BLaER1 treated with 17β-estradiol and CSF1 and Interleukin-3, amounts not matched to agents 10 nM and 100 nM (cell line): Measurements from ENCODE around the gene PSMD12.

Experiments used
- H3K27ac ChIP-seq, 11 experiments: shearing (Covaris generic); formaldehyde crosslinking; 2 replicates each; pipeline ENCODE4 v1.8.1; 2022
- H3K27me3 ChIP-seq, 11 experiments: shearing (Covaris generic); formaldehyde crosslinking; 2 replicates each; pipeline ENCODE4 v1.8.1; 2022
- H3K36me3 ChIP-seq, 11 experiments: shearing (Covaris generic); formaldehyde crosslinking; 2 replicates each; pipeline ENCODE4 v1.8.1; 2022
- H3K4me1 ChIP-seq, 10 experiments: shearing (Covaris generic); formaldehyde crosslinking; 2 replicates each; pipeline ENCODE4 v1.8.1; 2022
- H3K4me2 ChIP-seq, 11 experiments: shearing (Covaris generic); formaldehyde crosslinking; 2 replicates each; pipeline ENCODE4 v1.8.1; 2022
- H3K4me3 ChIP-seq, 10 experiments: shearing (Covaris generic); formaldehyde crosslinking; 2 replicates each; pipeline ENCODE4 v1.8.1; 2022
- H3K9ac ChIP-seq, 11 experiments: shearing (Covaris generic); formaldehyde crosslinking; 2 replicates each; pipeline ENCODE4 v1.8.1; 2022
- H3K9me3 ChIP-seq, 11 experiments: shearing (Covaris generic); formaldehyde crosslinking; replicated peaks in 1 of 11; 2 replicates each; pipeline ENCODE4 v1.8.1; 2022
- H4K20me1 ChIP-seq, 11 experiments: shearing (Covaris generic); formaldehyde crosslinking; 2 replicates each; pipeline ENCODE4 v1.8.1; 2022
- Cebpa-rat ChIP-seq, 11 experiments: shearing (Covaris generic); IDR thresholded peaks; 2 replicates each; pipeline ENCODE4 v1.8.1; 2022

PSMD12 gene

GRCh38 chr17:67403483-67403882 is 37.1 kb upstream of the PSMD12 start:
- Histone ChIP-seq H3K27ac (no peak overlapping the region), H3K9me3 (peaks cover 3 to 24% (median 13%) of the 10 kb centered on the region in 11 experiments; a peak in 19 of 22 replicates), H3K36me3 (peaks cover 0 to 27% (median 13%) of the 10 kb centered on the region in 11 experiments; a peak in 13 of 22 replicates), H3K4me1 (peaks cover 38 to 53% (median 43%) of the 10 kb centered on the region in 10 experiments), H3K4me3 (no peak overlapping the region), H3K27me3 (no peaks in the 10 kb centered on the region), H3K4me2 (peak overlapping the region in 3 of 11 experiments; percentile 30 to 65 (median 52); a peak in 3 of 22 replicates), H4K20me1 (peaks cover 0 to 4% (median 0%) of the 10 kb centered on the region in 11 experiments; a peak in 2 of 22 replicates), H3K9ac (no peak overlapping the region)
- no peak for TF ChIP-seq Cebpa-rat (IDR thresholded peaks at IDR 0.05)

GRCh38 chr17:67403065-67403464 is 36.7 kb upstream of the PSMD12 start:
- Histone ChIP-seq H3K4me3 (no peak overlapping the region), H4K20me1 (peaks cover 0 to 4% (median 0%) of the 10 kb centered on the region in 11 experiments; a peak in 2 of 22 replicates), H3K27ac (peak overlapping the region in 2 of 11 experiments; percentile 13 to 29; a peak in 1 of 22 replicates), H3K9me3 (peaks cover 7 to 25% (median 15%) of the 10 kb centered on the region in 11 experiments; a peak in 21 of 22 replicates), H3K27me3 (no peaks in the 10 kb centered on the region), H3K4me1 (peaks cover 38 to 55% (median 45%) of the 10 kb centered on the region in 10 experiments), H3K4me2 (peak overlapping the region; percentile 12 to 65 (median 25); a peak in 15 of 22 replicates), H3K9ac (no peak overlapping the region), H3K36me3 (peaks cover under 1 to 31% (median 13%) of the 10 kb centered on the region in 11 experiments; a peak in 13 of 22 replicates)
- no peak for TF ChIP-seq Cebpa-rat (IDR thresholded peaks at IDR 0.05)

GRCh38 chr17:67401598-67402504 is 35.5 kb upstream of the PSMD12 start:
- Histone ChIP-seq H3K27ac (no peak overlapping the region), H3K4me1 (peaks cover 38 to 55% (median 44%) of the 10 kb centered on the region in 10 experiments), H3K27me3 (no peaks in the 10 kb centered on the region), H3K9me3 (peaks cover 18 to 28% (median 22%) of the 10 kb centered on the region in 11 experiments), H3K36me3 (peaks cover 9 to 36% (median 22%) of the 10 kb centered on the region in 11 experiments; a peak in 18 of 22 replicates), H3K9ac (no peak overlapping the region), H4K20me1 (peaks cover 0 to 4% (median 0%) of the 10 kb centered on the region in 11 experiments; a peak in 2 of 22 replicates), H3K4me3 (no peak overlapping the region), H3K4me2 (peak overlapping the region in 8 of 11 experiments; percentile 4 to 81 (median 12); a peak in 8 of 22 replicates)
- no peak for TF ChIP-seq Cebpa-rat (IDR thresholded peaks at IDR 0.05)

DNA sequence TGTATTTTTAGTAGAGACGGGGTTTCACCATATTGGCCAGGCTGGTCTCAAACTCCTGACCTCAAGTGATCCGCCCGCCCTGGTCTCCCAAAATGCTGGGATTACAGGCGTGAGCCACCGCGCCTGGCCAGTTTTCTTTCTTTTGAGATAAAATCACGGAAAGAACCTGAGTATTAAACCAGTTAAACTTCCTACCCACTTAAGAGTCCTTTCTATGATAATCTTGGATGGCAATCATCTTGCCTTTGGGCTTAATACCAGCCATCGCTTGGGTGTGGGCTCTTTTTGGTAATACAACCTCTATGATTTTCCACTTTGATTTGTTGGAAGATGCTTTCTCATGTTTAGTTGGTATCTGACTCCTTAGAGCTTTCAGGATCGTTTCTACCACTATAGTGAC is 34.7 kb upstream of the PSMD12 start:
- Histone ChIP-seq H3K9me3 (peaks cover 23 to 29% (median 27%) of the 10 kb centered on the region in 11 experiments), H3K27me3 (no peaks in the 10 kb centered on the region), H3K4me2 (peak overlapping the region in 10 of 11 experiments; percentile 1 to 96 (median 56); a peak in 7 of 22 replicates), H3K36me3 (peaks cover 8 to 36% (median 21%) of the 10 kb centered on the region in 11 experiments; a peak in 18 of 22 replicates), H3K4me1 (peaks cover 38 to 55% (median 44%) of the 10 kb centered on the region in 10 experiments), H4K20me1 (peaks cover 0 to 4% (median 0%) of the 10 kb centered on the region in 11 experiments; a peak in 2 of 22 replicates), H3K4me3 (no peak overlapping the region), H3K9ac (no peak overlapping the region), H3K27ac (no peak overlapping the region; a peak in 1 of 22 replicates)
- TF ChIP-seq Cebpa-rat (IDR thresholded peaks at IDR 0.05): no peak

- Histone ChIP-seq H4K20me1 (peaks cover 0 to 4% (median 0%) of the 10 kb centered on the region in 11 experiments; a peak in 2 of 22 replicates), H3K27ac (peak overlapping the region in 2 of 11 experiments; percentile 6 to 33; a peak in 2 of 22 replicates), H3K4me3 (peak overlapping the region in 1 of 10 experiments; percentile 28; a peak in 1 of 20 replicates), H3K4me2 (peak overlapping the region; percentile 58 to 96 (median 78)), H3K9me3 (peaks cover 23 to 36% (median 28%) of the 10 kb centered on the region in 11 experiments), H3K9ac (peak overlapping the region in 3 of 11 experiments; percentile 12 to 23 (median 14); a peak in 4 of 22 replicates), H3K4me1 (peaks cover 38 to 55% (median 44%) of the 10 kb centered on the region in 10 experiments), H3K36me3 (peaks cover 8 to 36% (median 22%) of the 10 kb centered on the region in 11 experiments; a peak in 18 of 22 replicates), H3K27me3 (no peaks in the 10 kb centered on the region)
- TF ChIP-seq Cebpa-rat (IDR thresholded peaks at IDR 0.05): no peak
These were observed 33.8 kb upstream of the PSMD12 start for GRCh38 chr17:67400193-67400592.

DNA sequence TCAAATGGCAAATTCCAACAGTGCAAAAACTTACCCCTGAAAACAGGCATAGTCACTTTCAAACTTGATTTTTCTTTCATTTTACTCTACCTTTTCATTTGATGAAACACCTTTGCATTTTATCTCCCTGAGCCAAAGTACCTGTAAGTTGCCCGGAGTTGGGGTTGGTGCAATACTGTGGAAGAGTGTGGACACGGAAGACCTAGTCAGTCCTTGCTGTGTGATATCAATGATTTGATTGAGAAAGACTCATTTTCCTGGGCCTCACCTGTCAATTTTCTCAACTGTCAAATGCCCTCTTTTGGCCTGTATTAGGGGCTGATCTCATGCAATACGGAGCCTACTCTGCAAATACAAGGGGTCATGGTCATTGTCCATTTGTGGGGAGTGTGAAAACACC is 33.3 kb upstream of the PSMD12 start:
- H3K36me3 ChIP-seq: peaks cover 8 to 40% (median 27%) of the 10 kb centered on the region in 11 experiments; a peak in 18 of 22 replicates
- peaks cover 38 to 55% (median 44%) of the 10 kb centered on the region in 10 experiments for H3K4me1 ChIP-seq
- H3K27me3 ChIP-seq: no peaks in the 10 kb centered on the region
- no peak for TF ChIP-seq Cebpa-rat (IDR thresholded peaks at IDR 0.05)
- H4K20me1 ChIP-seq: peaks cover 0 to 4% (median 0%) of the 10 kb centered on the region in 11 experiments; a peak in 2 of 22 replicates
- H3K4me2 ChIP-seq: peak overlapping the region; percentile 58 to 96 (median 78)
- H3K27ac ChIP-seq: peak overlapping the region in 2 of 11 experiments; percentile 6 to 33; a peak in 2 of 22 replicates
- H3K9ac ChIP-seq: peak overlapping the region in 1 of 11 experiments; percentile 12; a peak in 2 of 22 replicates
- peaks cover 23 to 41% (median 28%) of the 10 kb centered on the region in 11 experiments for H3K9me3 ChIP-seq
- peak overlapping the region in 1 of 10 experiments; percentile 28; a peak in 1 of 20 replicates for H3K4me3 ChIP-seq

DNA sequence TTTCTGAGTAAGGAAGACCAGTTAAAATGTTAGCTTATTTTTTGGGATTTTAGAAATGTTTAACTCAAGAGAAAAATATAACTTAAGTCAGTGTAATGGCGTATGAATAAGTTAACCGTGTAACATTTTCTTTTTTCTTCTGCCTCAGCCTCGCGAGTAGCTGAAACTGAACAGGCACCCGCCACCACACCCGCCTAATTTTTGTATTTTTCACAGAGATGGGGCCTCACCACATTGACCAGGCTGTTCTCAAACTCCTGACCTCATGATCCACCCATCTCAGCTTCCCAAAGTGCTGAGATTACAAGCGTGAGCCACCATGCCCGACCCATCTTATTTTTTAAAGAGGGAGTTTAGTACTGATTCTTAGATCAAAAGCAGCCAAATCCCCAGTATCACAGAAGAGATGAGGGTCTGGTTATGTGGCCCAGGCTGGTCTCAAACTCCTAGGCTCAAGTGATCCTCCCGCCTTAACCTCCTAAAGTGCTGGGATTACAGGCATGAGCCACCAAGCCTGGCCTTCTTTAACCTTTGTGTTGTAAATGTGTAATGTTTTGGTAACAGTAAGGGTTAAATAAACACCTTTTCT is 27.5 kb upstream of the PSMD12 start:
- Histone ChIP-seq H3K4me3 (no peak overlapping the region), H3K27me3 (no peaks in the 10 kb centered on the region), H4K20me1 (peaks cover 0 to 8% (median 0%) of the 10 kb centered on the region in 11 experiments; a peak in 1 of 22 replicates), H3K27ac (no peak overlapping the region), H3K4me1 (peaks cover 26 to 34% (median 29%) of the 10 kb centered on the region in 10 experiments), H3K9me3 (peaks cover 22 to 50% (median 27%) of the 10 kb centered on the region in 11 experiments), H3K4me2 (no peak overlapping the region), H3K9ac (no peak overlapping the region), H3K36me3 (peaks cover 16 to 73% (median 47%) of the 10 kb centered on the region in 11 experiments; a peak in 20 of 22 replicates)
- TF ChIP-seq Cebpa-rat (IDR thresholded peaks at IDR 0.05): no peak

GRCh38 chr17:67392111-67392510 is 25.7 kb upstream of the PSMD12 start:
- Histone ChIP-seq H3K27ac (no peak overlapping the region), H3K4me3 (no peak overlapping the region), H4K20me1 (peaks cover 0 to 8% (median 0%) of the 10 kb centered on the region in 11 experiments; a peak in 1 of 22 replicates), H3K9me3 (peaks cover 4 to 34% (median 10%) of the 10 kb centered on the region in 11 experiments; a peak in 21 of 22 replicates), H3K36me3 (peaks cover 7 to 57% (median 33%) of the 10 kb centered on the region in 11 experiments; a peak in 19 of 22 replicates), H3K9ac (no peak overlapping the region), H3K27me3 (no peaks in the 10 kb centered on the region), H3K4me1 (peaks cover 36 to 46% (median 42%) of the 10 kb centered on the region in 10 experiments), H3K4me2 (no peak overlapping the region)
- TF ChIP-seq Cebpa-rat (IDR thresholded peaks at IDR 0.05): no peak
